Muscle of back (tissue), 11 donors: ENCODE measurements around the gene RER1. TPM values are rescaled to one million over a fixed set of nuclear protein-coding genes. Genes with fewer than 3 reads are reported as not detected.

Experiments used
- DNase-seq, 3 donors: peaks; one replicate each; pipeline versions ENCODE4 v3.0.0 to v3.0.0-alpha.2; 2013
- polyA plus RNA-seq, 10 donors: library from polyadenylated mRNA; unstranded; fragments of 120-200 nt; gene quantifications; one replicate each; pipeline ENCODE4 v1.2.1, GENCODE V29; 2013; ENCODE audit not compliant: insufficient read length in 10 of 10

The RER1 gene
- polyA plus RNA-seq, 10 donors = 69.9 to 87.9 (median 80.9) TPM

DNA sequence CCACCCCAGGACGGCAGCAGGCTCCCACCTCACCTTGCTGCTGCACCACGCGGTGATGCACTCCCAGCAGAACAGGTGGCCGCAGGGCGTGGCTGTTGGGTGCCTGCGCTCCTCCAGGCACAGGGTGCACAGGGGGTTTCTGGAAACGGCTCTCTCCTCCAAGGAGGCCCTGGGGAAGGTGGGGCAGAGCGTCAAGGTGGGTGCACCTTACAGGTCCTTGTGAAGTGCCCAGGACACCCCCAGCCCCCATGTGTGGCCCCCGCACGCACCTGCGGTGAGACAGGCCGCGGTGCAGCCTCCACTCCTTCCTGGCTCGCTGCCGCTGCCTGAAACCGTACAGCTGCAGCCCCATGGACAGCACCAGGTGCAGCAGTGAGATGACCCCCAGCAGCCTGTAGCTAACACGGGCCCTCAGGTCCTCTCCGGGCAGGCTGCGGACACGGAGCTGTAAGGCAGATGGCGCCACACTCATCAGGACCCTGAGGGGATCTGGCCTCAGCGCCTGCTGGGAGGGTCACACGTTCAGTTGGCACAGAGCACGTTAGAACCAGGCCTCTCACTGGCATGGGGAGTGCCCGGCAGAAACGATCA, 14.9 kb downstream of the RER1 start:
- no peak for DNase-seq

DNA sequence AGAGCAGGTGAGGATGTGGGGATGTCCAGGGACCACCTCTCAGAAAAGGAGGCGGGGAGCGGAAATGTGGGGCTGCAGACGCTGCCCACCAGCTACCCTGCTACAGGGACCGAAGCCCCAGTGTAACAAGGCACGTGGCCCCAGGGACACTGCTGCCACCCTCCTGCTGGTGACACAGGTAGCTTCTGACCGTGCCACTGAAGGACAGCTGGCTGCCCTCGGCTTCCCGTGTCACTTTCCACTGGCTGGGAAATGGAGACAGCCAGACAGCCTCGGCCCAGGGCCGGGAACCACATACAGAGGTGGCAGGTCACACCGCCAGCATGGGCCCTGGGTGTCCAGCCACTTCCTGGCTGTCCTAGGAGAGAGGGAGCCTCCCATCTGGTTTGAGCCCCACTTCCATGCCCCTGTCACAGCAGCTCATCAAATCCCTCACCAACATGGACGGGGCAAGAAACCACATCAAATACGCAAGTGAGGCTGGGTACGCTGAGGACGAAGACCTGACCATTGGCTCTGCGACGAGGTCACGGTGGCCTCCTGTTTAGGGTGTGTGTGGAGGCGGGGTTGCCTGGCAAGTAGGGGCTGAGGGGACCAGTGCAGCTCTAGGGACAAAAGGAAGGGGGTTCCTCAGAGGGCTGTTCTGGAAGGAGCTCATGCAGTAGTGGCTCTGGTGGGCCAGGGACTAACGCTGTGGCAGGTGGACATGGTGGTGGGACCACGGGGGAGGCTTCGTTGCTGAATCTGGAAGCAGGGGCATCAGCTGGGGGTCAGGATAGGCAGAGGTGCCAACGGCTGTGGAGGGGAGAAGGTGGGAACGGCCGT, 15.7 kb downstream of the RER1 start:
- DNase-seq = no peak

DNA sequence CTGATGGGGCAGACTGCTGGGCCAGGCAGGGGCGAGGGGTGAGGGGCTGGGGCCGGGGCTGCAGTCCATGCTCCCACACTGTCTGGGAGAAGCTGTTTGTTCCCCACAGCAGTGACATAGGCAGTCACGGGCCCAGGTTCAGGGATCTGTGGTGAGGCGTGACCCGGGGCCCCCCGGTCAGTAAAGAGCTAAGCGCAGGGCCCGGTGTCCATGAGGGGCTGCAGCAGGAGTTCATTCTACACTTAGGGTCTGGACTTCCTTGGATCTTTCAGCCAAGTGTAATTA, 16.3 kb downstream of the RER1 start:
- no peak for DNase-seq

DNA sequence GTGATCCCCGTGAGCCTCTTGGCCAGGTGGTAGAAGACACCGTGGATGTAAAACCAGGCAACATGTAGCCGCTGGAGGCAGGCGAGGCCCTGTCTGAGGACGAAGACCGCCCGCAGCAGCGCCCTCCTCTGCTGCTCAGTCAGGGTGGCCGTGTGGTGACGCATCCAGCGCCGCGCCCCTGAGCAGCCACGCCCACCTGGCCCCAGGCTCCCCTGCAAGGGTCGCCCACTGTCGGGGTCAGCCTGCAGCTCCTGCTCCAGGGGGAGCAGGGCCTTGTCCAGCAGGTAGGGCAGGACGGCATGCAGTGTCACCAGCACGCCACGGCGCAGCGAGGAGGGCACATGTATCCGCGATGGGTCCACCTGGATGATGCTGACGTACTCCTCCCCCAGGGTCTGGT, 16.8 kb downstream of the RER1 start:
- DNase-seq = no peak

DNA sequence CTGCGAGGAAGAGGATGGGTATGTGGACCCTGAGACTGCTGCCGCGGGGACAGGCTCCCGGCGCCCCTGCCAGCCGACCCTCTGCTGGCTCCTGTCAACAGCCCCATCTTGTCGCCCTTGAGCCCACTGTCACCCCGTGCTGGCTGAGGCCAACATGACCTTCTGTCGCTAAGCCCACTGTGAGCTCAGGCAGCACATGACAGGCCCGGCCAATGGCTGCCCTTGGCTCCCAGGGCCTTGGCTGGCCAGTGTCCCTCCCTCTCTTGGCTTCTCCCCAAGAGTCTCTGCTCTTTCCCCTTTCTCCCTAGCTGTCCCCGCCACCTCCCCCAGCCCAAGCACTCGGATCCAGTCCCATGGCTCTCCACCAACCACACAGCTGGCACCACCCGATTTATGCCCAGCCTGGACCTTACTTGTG, 17.2 kb downstream of the RER1 start:
- DNase-seq = no peak

DNA sequence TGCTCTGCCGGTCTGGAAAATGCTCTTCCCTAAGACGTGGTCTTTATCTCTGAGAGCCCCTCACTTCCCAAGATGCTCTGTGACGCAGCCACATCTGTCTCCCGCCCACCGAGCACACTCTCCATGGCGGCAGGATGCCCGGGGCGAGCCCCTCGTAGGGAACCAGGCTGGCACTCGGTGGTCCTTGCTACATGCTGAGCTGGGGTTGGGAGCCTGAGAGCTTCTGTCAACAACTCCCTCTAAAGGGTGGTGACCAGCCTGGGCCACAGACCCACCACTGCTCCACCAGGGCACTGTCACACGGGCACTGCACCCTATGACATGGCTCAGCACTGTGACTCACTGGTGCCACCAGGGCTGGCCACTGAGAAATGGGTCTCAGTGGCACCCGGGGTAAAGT, 18.1 kb downstream of the RER1 start:
- DNase-seq = no peak

DNA sequence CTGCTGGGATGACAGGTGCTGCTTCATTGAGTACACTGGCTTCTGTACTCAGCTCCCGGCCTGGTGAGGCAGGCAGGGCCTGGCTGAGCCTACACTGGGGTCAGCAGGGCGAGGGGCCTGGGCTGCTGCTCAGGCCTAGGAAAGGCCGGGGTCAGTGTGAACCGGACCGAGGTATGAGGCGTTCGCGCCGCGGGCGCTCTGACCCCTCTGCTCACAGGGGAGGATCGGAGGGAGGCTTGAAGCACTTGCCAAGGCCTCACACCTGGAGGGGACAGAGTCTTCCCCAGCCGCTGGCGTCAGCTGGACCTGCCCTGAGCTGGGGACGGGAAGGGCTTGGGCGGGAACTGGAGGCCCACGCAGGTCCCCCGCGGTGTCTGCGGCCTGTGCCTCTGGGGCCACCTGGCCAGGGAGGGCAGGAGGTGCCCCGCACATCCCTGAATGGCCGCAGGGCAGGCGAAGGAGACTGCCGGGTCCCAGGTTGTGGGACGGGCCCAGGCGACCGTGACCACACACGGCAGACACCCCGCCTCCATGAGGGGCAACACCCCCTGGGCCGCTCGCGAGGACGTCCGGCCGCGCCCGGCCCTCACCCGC, 20.3 kb downstream of the RER1 start:
- peak in 1 of 3 donors; percentile 27 for DNase-seq

DNA sequence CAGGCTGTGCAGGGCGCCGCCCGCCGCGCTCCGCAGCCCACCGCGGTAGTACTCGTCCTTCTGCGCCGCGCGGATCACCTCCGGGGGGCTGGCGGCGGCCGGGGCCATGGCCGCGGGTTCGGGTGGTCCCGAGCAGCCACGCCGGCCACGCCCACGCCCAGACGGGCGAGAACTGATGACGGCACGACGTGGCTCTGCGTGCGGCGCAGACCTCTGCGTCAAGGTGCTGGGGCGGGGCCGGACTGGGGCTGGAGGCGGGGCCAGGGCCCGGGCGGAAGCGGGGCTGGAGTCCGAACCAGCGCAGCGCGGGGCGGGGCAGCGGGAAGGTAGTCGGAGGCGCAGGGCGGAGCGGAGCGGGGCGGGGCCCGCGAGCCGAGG, 20.7 kb downstream of the RER1 start, which contains the start of gene PEX10:
Gene PEX10, minus strand, starts transcription at position 170 of the 378 bp plus-strand sequence. Its CDS starts 62 bp downstream, at position 108.
- DNase-seq = peak; percentile 96 to 98 (median 97)

DNA sequence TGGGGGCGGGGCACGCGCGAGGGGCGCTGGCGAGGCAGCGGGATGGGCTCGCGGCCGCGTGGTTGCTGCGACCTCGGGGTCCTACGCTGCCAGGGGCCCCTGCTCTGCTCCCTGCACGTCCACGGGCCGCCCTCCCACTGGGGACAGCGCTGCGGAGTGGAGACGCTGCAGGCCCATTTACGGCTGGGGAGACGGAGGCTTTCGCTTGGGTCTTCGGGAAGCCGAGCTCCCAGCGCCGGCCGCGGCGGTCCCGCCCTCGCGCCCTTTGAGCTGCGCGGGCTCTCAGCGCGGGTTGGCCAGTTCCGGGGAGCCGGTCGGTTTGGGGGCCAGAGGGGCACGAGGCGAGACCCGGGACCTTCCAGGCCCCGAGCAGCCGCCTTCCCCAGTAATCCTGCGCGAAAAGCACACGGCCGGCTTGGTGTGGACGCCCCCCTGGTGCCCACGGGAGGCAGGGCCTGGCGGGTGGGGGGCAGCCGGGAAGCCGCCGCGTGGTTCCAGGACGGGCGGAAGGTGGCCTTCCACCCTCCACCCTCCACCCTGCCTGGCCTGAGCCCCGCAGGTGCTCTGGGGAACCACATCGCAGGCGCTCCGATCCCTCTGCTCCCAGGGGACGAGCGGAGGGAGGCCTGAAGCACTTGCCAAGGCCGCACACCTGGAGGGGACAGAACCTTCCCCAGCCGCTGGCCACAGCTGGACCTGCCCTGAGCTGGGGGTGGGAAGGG, 21.3 kb downstream of the RER1 start:
- DNase-seq = no peak

DNA sequence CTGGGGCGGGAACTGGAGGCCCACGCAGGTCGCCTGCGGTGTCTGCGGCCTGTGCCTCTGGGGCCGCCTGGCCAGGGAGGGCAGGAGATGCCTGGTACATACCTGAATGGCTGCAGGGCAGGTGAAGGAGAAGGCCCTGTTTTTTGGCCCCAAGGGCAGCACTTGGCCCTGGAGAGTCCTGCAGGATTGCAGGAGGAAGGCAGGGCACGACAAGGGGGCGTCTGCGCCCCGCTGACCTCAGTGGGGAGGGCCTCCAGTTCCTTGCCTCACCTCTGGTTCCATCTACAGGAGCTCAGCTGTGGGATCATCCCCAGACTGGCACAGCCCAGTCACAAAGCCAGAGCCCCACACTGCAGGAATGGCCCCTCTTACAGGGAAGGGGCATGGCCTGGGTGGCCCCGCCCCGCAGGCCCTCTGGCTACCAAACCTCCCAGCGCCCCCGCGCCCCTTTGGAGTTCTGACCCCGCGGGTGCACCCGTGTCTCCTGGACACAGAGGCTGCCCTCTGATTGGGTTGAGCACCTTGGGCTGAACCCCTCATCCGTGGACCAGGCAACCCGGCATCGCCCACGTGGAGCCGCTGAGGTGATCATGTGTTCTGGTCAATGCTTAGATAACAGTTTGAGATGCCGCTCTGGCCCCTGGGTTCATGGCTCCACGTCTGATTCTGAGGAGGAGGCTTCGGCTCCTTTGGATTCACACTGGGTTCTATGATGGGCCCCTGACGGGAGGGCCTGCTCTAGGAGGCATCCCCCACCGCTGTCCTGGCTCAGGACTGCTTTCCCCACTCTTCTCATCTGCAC, 22.1 kb downstream of the RER1 start:
- DNase-seq = peak in 1 of 3 donors; percentile 44

DNA sequence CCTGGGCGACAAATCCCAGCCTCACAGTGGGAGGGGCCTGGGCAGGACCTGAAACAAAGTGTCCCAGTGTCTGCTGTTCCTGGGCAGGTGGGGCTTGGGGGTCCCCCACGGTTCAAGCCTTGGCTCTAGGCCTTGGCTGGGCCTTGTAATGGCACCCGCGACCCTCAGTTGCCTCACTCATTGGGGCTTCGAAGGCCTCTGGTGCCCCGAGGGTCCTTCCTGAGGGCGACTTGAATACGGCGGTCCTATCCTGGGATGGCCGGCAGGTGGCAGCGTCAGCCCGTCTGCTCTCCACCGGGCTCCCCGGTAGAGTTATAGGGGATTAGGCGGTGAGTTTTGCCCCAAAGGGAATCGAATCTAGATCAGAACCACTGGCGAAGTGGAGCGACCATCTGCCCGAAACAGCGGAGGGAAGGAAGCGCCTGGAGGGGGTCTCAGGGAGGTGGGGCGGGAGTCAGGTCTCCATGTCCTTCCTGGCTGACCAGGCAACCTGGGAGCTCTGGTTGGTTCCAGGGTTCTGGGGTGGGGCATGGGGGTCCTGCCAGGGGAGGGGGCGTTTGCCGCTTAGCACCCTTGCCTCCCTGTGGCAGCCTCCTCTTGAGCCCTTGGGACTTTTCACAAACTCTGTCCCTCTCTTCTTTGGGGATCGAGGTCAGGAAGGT, 22.8 kb downstream of the RER1 start:
- DNase-seq = peak; percentile 40 to 83 (median 64)

DNA sequence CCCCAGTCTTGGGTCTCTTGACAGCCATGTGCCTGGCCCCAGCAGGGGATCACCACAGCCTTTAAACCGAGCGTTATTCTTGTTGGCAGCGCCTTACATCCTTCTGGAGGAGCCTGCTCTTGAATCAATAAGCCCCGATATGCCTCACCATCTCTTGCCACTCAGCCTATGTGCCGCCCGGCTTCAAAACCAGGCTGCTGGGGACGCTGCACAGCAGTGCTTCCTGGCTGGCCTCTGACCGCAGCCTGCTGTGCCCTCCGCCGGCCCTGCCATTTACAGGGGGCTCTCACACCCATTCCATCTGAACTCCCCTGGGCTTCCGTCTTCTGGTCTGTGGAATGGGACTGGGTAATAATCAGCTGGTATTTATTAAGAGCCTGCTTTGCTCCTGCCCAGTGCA, 23.7 kb downstream of the RER1 start:
- no peak for DNase-seq

DNA sequence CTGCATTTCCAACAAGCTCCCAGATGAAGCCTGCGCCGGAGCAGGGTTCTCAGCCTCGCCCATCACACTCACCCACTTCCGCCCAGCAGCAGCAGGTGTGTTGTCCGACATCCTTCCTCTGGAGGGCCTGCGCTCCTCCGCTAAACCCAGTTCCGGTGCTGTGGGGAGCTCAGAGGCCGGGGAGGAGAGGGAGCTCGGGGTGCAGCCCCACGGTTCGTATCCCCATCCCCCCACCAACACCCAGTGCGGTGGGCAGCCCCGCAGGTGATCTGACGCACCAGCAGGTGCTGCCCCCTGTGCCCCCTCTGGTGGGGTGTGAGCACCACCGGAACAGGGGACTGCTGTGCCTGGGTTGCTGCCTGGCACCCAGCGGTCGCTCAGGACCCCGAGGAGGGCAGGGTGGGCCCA, 24.2 kb downstream of the RER1 start:
- no peak for DNase-seq

DNA sequence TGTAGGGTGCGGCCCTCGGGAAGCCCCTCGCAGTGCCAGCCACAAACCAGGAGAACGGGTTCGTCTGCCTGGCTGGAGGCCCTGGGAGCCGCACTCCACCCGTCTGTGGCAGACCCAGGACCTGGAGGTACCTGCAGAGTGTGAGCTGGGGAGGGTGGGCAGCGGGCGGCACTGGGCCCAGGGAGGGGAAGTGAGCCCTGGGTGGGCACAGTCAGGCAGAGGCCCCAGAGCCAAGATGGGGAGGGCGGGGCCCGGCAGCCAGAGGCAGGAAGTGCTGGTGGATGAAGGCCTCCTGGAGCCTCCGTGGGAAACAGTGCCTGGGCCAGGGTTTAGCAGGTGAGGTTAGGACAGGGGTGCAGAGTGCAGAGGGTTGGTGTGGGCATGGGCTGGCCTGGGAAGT, 24.8 kb downstream of the RER1 start:
- DNase-seq = no peak

DNA sequence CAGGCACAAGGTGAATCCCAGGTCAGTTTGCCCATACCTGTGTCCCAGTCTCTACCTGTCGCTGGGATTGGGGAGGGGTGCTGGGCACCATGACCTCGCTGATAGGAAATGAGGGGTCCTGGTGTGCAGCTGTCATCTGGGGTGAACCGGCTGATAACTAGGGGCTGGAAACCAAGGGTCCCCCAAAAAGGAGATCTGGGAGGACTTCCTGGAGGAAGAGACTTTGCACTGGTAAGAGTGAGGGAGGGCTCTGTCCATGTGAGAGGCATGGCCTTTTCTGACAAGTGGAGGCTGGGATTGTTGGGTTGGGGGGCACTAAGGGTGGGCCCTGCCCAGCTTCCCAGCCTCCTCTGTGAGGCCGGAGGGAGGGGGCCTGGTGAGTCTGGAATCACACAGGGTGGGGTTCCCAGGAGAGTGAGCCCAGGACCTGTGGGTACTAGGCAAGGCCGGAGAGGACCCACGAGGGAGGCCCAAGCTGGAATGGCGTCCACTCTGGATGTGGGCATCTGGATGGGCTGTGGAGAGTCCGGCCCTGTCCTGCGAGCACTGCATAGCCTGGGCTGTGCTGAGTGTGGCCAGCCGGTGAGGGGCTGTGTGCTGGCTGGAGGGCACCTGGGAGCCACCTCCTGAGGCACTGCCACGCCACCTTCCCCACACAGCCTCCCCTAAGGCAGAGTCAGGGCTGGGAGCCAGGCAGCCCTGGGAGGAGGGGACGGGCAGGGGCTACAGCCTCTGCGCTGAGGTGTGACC, 25.6 kb downstream of the RER1 start:
- DNase-seq = no peak

DNA sequence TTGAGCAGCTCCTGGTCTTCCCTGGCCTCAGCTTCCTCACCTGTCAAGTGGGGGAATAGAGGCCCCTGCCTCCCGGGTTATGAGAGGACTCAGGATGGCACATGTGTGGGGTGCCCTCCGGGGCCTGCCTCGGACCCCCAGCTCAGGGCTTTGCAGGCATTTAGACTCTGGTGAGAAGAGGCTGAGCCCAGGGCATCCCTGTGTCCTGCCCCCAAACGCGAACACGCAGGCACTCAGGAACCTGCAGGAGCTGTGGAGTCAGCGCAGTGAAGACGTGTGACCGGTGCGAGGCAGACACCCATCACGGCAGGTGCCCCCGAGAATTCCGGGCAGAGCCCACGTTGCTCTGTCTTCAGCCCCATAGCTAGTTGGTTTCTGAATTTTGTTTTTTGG, 26.2 kb downstream of the RER1 start:
- DNase-seq = no peak

DNA sequence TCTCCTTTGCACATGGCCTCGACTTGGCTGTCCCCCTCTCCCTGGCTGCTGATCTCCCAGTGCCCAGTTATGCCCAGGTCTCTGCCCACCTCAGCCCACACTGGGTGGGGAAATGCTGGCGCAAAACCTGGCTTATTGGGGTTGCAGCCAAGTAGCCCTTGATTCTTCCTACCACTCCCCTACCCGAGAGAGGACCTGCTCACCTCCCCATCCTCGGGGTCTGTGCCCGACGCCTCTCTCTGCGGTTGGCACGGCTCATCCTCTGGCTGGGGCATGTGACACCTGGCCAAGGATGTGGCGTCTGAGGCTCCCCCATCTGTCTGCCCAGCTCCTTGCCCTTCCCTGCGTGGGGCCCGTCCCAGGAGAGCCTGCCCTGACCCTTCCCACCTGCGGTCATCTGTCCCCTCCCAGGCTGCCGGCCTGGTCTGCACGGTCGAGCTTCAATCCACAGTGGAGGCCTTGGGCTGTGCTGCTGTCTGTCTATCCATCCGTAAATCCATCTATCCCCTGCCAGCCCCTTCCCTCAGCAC, 27.2 kb downstream of the RER1 start:
- DNase-seq = no peak

DNA sequence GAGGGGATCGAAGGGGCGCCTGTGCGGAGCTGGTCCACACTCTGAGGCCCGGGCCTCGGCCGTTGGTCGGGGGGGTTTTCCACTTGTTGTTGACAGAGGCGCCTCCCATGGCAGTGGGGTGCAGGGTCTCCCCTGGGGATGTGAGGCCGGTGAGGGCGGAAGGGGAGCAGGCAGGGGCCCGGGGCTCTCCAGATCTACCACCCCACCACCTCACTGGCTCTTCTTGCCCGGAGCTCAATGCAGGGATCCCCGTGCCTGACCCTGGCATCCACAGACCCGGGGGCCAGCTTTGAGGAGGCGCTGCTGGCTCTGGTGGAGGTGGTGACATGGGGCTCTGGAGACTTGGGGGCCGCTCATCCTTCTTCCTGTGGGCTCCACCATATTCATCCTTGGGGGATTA, 27.8 kb downstream of the RER1 start:
- no peak for DNase-seq

DNA sequence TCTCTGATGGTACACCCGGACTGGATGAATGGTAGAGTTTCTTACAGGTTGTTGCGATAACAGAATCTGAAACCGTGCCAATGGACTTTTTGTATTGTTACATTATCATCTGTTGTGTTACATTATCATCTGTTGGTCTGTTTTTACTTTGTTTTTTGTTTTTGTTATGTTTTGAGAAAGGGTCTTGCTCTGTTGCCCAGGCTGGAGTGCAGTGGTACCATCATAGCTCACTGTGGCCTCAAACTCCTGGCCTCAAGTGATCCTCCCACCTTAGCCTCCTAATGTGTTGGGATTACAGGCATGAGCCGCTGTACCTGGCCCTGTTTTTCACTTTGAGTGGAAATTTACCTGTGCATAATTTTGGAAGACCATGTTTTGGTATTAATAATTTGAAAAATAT, 30.9 kb downstream of the RER1 start:
- no peak for DNase-seq

DNA sequence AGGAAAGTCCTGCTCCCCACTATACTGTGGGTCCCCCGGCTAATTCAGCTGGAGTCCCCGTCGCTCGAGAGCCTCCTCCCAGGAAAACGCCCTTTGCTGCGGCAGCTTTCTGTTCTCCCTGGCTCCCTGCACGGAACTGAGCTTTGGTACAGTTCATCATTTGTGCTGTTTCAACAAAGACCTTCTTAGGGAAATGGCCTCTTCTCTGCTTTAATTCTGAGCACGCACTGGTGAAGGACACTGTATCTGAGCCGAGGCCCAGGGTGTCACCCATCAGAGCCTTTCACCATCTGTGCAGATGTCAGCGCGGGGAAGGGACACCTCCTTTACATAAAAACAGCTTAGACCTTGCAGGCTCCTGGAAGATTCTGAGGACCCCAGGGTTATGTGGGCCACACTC, 34.3 kb downstream of the RER1 start:
- no peak for DNase-seq
